Thyroid gland (tissue), 4 donors: ENCODE data around the gene C3orf49. TPM values are rescaled to one million over a fixed set of nuclear protein-coding genes. Genes with fewer than 3 reads are reported as not detected.

Source experiments
- DNase-seq, 2 donors: peaks; one replicate each; pipeline ENCODE4 v3.0.0-alpha.2; 2019
- H3K27ac ChIP-seq, 3 donors: fragments of 200-600 bp; sonication (generic); 1 replicate in 2 of 3; 2 replicates in 1 of 3; pipeline ENCODE4 v1.5.1; 2016 to 2019; ENCODE audit warnings: mild to moderate bottlenecking in 1 of 3, moderate library complexity in 1 of 3
- H3K27me3 ChIP-seq: fragments of 200-600 bp; sonication (generic); one replicate; pipeline ENCODE4 v1.5.1; 2019
- H3K36me3 ChIP-seq, 2 donors: fragments of 200-600 bp; sonication (generic); one replicate each; pipeline ENCODE4 v1.5.1; 2016 to 2019
- H3K4me1 ChIP-seq, 2 donors: fragments of 200-600 bp; sonication (generic); one replicate each; pipeline ENCODE4 v1.5.1; 2017 to 2019
- H3K4me3 ChIP-seq, 3 donors: fragments of 200-600 bp; sonication (generic); replicated peaks in 1 of 3; 1 replicate in 2 of 3; 2 replicates in 1 of 3; pipeline ENCODE4 v1.5.1; 2016; ENCODE audit warnings: mild to moderate bottlenecking in 1 of 3
- H3K9me3 ChIP-seq: fragments of 200-600 bp; sonication (generic); one replicate; pipeline ENCODE4 v1.5.1; 2017
- POLR2A ChIP-seq, 2 donors: fragments of 450-650 bp; IDR thresholded peaks; one replicate each; pipeline ENCODE4 v1.6.1; 2017; ENCODE audit warnings: antibody characterized with exemption in 2 of 2, mild to moderate bottlenecking in 2 of 2, moderate library complexity in 1 of 2
- WGBS, 2 donors: methylation state at CpG; one replicate each; pipeline ENCODE4 v1.1.5; 2017; 5-methylcytosine and 5-hydroxymethylcytosine counted together
- intact Hi-C: fragments of 100-400 bp; cut with DNase I; formaldehyde crosslinking; loops from one replicate; pipeline ENCODE4 v1.15.1; 2023
- total RNA-seq, 4 donors: library from RNA; depleted of rRNA; stranded (reverse); fragments of >200 nt; gene quantifications; one replicate each; pipeline ENCODE4 v1.2.3, GENCODE V29; 2016
- TF ChIP-seq, protein P1 (sequence below), 6 experiments: fragments of 200-600 bp in 3 of 6; fragments of 450-650 bp in 3 of 6; sonication (generic) in 3 of 6; IDR thresholded peaks; one replicate each; pipeline ENCODE4 v1.5.1; 2016 to 2019; ENCODE audit warnings: antibody characterized with exemption in 6 of 6, mild to moderate bottlenecking in 2 of 6, inconsistent platforms in 1 of 6, moderate library complexity in 1 of 6

C3orf49 gene
- total RNA-seq, 4 donors from 2014 or later: not detected

- H3K36me3 ChIP-seq: no peaks in the 10 kb centered on the region
- H3K9me3 ChIP-seq: no peaks in the 10 kb centered on the region
- no peak overlapping the region for H3K27ac ChIP-seq
- DNase-seq: no peak
- no peaks in the 10 kb centered on the region for H3K27me3 ChIP-seq
- H3K4me1 ChIP-seq: no peaks in the 10 kb centered on the region
- 94 to 100% methylated on average over 2 of the region's 2 CpGs for WGBS, 2 donors
- no peak for TF ChIP-seq POLR2A (IDR thresholded peaks at IDR 0.05)
- TF ChIP-seq, protein P1, sequence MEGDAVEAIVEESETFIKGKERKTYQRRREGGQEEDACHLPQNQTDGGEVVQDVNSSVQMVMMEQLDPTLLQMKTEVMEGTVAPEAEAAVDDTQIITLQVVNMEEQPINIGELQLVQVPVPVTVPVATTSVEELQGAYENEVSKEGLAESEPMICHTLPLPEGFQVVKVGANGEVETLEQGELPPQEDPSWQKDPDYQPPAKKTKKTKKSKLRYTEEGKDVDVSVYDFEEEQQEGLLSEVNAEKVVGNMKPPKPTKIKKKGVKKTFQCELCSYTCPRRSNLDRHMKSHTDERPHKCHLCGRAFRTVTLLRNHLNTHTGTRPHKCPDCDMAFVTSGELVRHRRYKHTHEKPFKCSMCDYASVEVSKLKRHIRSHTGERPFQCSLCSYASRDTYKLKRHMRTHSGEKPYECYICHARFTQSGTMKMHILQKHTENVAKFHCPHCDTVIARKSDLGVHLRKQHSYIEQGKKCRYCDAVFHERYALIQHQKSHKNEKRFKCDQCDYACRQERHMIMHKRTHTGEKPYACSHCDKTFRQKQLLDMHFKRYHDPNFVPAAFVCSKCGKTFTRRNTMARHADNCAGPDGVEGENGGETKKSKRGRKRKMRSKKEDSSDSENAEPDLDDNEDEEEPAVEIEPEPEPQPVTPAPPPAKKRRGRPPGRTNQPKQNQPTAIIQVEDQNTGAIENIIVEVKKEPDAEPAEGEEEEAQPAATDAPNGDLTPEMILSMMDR (IDR thresholded peaks at IDR 0.05): no peak
- intact Hi-C loops: no loop called here
- no peak overlapping the region for H3K4me3 ChIP-seq
These were observed 20.6 kb upstream of the C3orf49 start for GRCh38 chr3:63798544-63798943.

DNA sequence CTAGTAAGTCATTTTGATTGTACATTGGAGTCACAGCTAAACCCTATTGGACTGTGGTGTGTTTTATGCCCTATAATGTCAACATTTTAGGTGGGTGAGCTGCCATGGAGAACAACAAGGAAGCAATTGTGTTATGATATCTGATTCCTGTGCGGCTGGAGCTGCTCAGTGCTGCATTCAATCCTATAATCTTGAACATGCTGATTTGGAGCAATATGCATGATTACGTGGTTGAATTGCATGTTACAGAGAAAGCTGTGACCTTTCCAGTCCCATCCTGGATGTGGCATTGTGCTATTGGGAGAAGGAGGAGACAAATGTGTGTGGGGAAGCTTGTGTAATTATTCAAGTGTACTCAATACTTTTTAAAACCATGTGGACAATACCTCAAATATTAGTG is 20.1 kb upstream of the C3orf49 start:
- no peak overlapping the region for H3K4me3 ChIP-seq
- intact Hi-C loops: no loop called here
- no peak for DNase-seq
- no peaks in the 10 kb centered on the region for H3K4me1 ChIP-seq
- no peak overlapping the region for H3K27ac ChIP-seq
- H3K9me3 ChIP-seq: no peaks in the 10 kb centered on the region
- no peaks in the 10 kb centered on the region for H3K36me3 ChIP-seq
- no peaks in the 10 kb centered on the region for H3K27me3 ChIP-seq
- no peak for TF ChIP-seq POLR2A (IDR thresholded peaks at IDR 0.05)
- TF ChIP-seq, protein P1 (IDR thresholded peaks at IDR 0.05): no peak
- WGBS, 2 donors: 87 to 94% methylated on average over 2 of the region's 2 CpGs

GRCh38 chr3:63800097-63800496 is 19.0 kb upstream of the C3orf49 start:
- Histone ChIP-seq H3K36me3 (no peaks in the 10 kb centered on the region), H3K27ac (no peak overlapping the region), H3K4me3 (no peak overlapping the region), H3K27me3 (no peaks in the 10 kb centered on the region), H3K4me1 (no peaks in the 10 kb centered on the region), H3K9me3 (no peaks in the 10 kb centered on the region)
- intact Hi-C loops: no loop called here
- 82 to 91% methylated on average over 5 of the region's 5 CpGs for whole genome bisulfite sequencing, 2 donors
- TF ChIP-seq, protein P1 (IDR thresholded peaks at IDR 0.05): no peak
- no peak for TF ChIP-seq POLR2A (IDR thresholded peaks at IDR 0.05)
- no peak for DNase-seq

- Histone ChIP-seq H3K27me3 (no peaks in the 10 kb centered on the region), H3K9me3 (no peaks in the 10 kb centered on the region), H3K27ac (no peak overlapping the region), H3K4me1 (no peaks in the 10 kb centered on the region), H3K36me3 (no peaks in the 10 kb centered on the region), H3K4me3 (no peak overlapping the region)
- TF ChIP-seq POLR2A (IDR thresholded peaks at IDR 0.05): no peak
- TF ChIP-seq, protein P1 (IDR thresholded peaks at IDR 0.05): no peak
- intact Hi-C loops: no loop called here
- DNase-seq: no peak
- 84 to 91% methylated on average over 5 of the region's 5 CpGs for WGBS, 2 donors
These were observed 15.2 kb upstream of the C3orf49 start for GRCh38 chr3:63803911-63804310.

DNA sequence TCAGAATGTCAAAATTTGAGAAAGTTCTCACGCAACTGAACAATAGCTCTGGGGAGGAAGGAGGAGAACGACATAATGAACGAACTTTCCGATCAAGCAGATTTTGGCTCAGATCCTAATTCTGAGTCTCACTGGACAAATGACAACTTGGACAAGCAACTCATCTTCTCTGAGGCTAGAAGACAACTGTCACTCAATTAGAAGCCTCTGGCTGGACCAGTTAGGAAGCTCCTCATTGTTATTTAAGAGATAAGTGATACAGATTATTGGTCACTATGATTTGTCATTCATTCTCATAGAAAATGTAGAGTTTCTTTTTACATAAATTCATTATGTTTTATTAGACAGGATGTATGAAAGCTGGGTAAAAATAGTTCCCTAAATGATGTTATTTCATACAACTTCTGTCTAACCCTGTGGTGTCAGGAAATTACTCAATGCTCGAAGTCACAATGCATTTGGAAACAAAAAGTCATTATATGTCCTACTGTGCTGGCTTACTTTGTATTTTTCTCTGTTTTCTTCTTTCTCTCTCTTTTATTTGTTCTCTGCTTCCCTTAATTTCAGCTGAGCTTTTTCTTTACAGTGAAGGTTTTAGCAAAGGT is 11.0 kb upstream of the C3orf49 start:
- DNase-seq: no peak
- H3K4me1 ChIP-seq: no peaks in the 10 kb centered on the region
- H3K4me3 ChIP-seq: no peak overlapping the region
- no peaks in the 10 kb centered on the region for H3K9me3 ChIP-seq
- no peaks in the 10 kb centered on the region for H3K27me3 ChIP-seq
- intact Hi-C loops: no loop called here
- 69 to 80% methylated on average over 5 of the region's 5 CpGs for WGBS, 2 donors
- no peaks in the 10 kb centered on the region for H3K36me3 ChIP-seq
- H3K27ac ChIP-seq: no peak overlapping the region
- no peak for TF ChIP-seq POLR2A (IDR thresholded peaks at IDR 0.05)
- TF ChIP-seq, protein P1 (IDR thresholded peaks at IDR 0.05): no peak
